HepG2 (cell line): Measurements from ENCODE around the gene PRKACA. TPM values are rescaled to one million over a fixed set of nuclear protein-coding genes. Genes with fewer than 3 reads are reported as not detected.

ENCODE experiments used
- AGO2 ChIP-seq: fragments of 200-400 bp; formaldehyde crosslinking; optimal IDR thresholded peaks from 2 replicates; pipeline ENCODE3; 2017; ENCODE audit warnings: mild to moderate bottlenecking, low read depth, low read length, moderate library complexity
- HDAC1 ChIP-seq: sonication (generic); formaldehyde crosslinking; IDR thresholded peaks from 2 replicates; pipeline ENCODE4 v1.5.1; 2020; ENCODE audit warnings: mild to moderate bottlenecking, missing genetic modification reagents
- HMGXB4 ChIP-seq, 2 experiments: sonication (generic) in 1 of 2; formaldehyde crosslinking in 1 of 2; IDR thresholded peaks; 2 replicates each; pipeline versions ENCODE4 v1.4.0 to v1.6.1; 2018 to 2020; ENCODE audit warnings: missing genetic modification reagents in 2 of 2, borderline replicate concordance in 1 of 2, low read depth in 1 of 2, mild to moderate bottlenecking in 1 of 2, missing biosample characterization in 1 of 2
- NFKB2 ChIP-seq: sonication (generic); formaldehyde crosslinking; IDR thresholded peaks from 2 replicates; pipeline ENCODE4 v1.4.0; 2020; ENCODE audit warnings: missing genetic modification reagents, borderline replicate concordance
- RBM39 ChIP-seq: fragments of 200-400 bp; formaldehyde crosslinking; IDR thresholded peaks from one replicate; pipeline ENCODE4 v1.6.1; 2018; ENCODE audit warnings: antibody characterized with exemption, mild to moderate bottlenecking, low read depth, low read length; ENCODE audit not compliant: poor library complexity, severe bottlenecking
- RXRA ChIP-seq: sonication (generic); formaldehyde crosslinking; IDR thresholded peaks from 2 replicates; pipeline ENCODE4 v1.5.1; 2020; ENCODE audit warnings: missing genetic modification reagents
- SIN3A ChIP-seq: IDR thresholded peaks from 2 replicates; pipeline ENCODE4 v1.6.1; 2011; ENCODE audit warnings: low read depth, mild to moderate bottlenecking, control low read depth, low read length, borderline replicate concordance
- YEATS4 ChIP-seq: sonication (generic); formaldehyde crosslinking; IDR thresholded peaks from 2 replicates; pipeline ENCODE4 v1.4.0; 2020; ENCODE audit warnings: missing genetic modification reagents, borderline replicate concordance
- ZBTB14 ChIP-seq: sonication (generic); formaldehyde crosslinking; IDR thresholded peaks from 2 replicates; pipeline ENCODE4 v1.4.0; 2020; ENCODE audit warnings: missing genetic modification reagents
- ZFY ChIP-seq: sonication (generic); formaldehyde crosslinking; IDR thresholded peaks from 2 replicates; pipeline ENCODE4 v1.4.0; 2020; ENCODE audit warnings: missing genetic modification reagents
- ZNF274 ChIP-seq: sonication (generic); formaldehyde crosslinking; IDR thresholded peaks from 2 replicates; pipeline ENCODE4 v1.5.1; 2020; ENCODE audit warnings: mild to moderate bottlenecking, missing genetic modification reagents
- polyA plus RNA-seq, 8 experiments: library from polyadenylated mRNA; depleted of rRNA in 3 of 8; stranded (reverse) in 7 of 8; unstranded in 1 of 8; fragments of >200 nt; fragmentation: Illumina TruSeq in 4 of 8; extraction: Trizol in 4 of 8; gene quantifications; 2 replicates each; pipeline versions ENCODE4 v1.2.1 to v1.2.3, GENCODE V29; 2011 to 2016; ENCODE audit warnings: low read depth in 4 of 8, missing spikeins in 1 of 8, mixed read lengths in 1 of 8; ENCODE audit not compliant: insufficient read depth in 1 of 8
- total RNA-seq, 5 experiments: library from RNA; depleted of rRNA; stranded (reverse); fragments of >200 nt; fragmentation: Illumina TruSeq; extraction: Trizol; gene quantifications; 2 replicates each; pipeline ENCODE4 v1.2.3, GENCODE V29; 2016; ENCODE audit warnings: low read depth in 1 of 5
- TF ChIP-seq, protein P1 (sequence below): sonication (generic); formaldehyde crosslinking; IDR thresholded peaks from 2 replicates; pipeline ENCODE4 v1.9.0; 2022; ENCODE audit warnings: missing genetic modification reagents, mild to moderate bottlenecking, borderline replicate concordance
- TF ChIP-seq, protein P2 (sequence below): sonication (generic); formaldehyde crosslinking; IDR thresholded peaks from 2 replicates; pipeline ENCODE4 v1.5.1; 2020; ENCODE audit warnings: mild to moderate bottlenecking, missing genetic modification reagents, moderate library complexity

Gene PRKACA
- total and polyA plus RNA-seq, 2 of the 13 experiments (the other 11 are each of a cell fraction or from before 2014, with no cell fraction given): 11.0 to 18.2 TPM

GRCh38 chr19:14085309-14085995 lies 32.1 kb downstream of the PRKACA start, which contains the start of gene C19orf67 (continued):
- TF ChIP-seq, protein P1, sequence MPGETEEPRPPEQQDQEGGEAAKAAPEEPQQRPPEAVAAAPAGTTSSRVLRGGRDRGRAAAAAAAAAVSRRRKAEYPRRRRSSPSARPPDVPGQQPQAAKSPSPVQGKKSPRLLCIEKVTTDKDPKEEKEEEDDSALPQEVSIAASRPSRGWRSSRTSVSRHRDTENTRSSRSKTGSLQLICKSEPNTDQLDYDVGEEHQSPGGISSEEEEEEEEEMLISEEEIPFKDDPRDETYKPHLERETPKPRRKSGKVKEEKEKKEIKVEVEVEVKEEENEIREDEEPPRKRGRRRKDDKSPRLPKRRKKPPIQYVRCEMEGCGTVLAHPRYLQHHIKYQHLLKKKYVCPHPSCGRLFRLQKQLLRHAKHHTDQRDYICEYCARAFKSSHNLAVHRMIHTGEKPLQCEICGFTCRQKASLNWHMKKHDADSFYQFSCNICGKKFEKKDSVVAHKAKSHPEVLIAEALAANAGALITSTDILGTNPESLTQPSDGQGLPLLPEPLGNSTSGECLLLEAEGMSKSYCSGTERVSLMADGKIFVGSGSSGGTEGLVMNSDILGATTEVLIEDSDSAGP (CRISPR knock-in tag): peak; percentile 21; the same call in 1 of the 2 replicates
- no peak for TF ChIP-seq SIN3A
- peak; percentile 29; the same call in 1 of the 2 replicates for TF ChIP-seq RXRA (CRISPR knock-in tag)
- TF ChIP-seq NFKB2 (CRISPR knock-in tag): peak; percentile 48; the same call in 1 of the 2 replicates
- peak; percentile 92 for TF ChIP-seq AGO2
- TF ChIP-seq HDAC1 (CRISPR knock-in tag): peak; percentile 27; the same call in 1 of the 2 replicates
- peak; percentile 66 for TF ChIP-seq ZBTB14 (CRISPR knock-in tag)
- no peak for TF ChIP-seq ZNF274 (CRISPR knock-in tag)
- TF ChIP-seq, protein P2, sequence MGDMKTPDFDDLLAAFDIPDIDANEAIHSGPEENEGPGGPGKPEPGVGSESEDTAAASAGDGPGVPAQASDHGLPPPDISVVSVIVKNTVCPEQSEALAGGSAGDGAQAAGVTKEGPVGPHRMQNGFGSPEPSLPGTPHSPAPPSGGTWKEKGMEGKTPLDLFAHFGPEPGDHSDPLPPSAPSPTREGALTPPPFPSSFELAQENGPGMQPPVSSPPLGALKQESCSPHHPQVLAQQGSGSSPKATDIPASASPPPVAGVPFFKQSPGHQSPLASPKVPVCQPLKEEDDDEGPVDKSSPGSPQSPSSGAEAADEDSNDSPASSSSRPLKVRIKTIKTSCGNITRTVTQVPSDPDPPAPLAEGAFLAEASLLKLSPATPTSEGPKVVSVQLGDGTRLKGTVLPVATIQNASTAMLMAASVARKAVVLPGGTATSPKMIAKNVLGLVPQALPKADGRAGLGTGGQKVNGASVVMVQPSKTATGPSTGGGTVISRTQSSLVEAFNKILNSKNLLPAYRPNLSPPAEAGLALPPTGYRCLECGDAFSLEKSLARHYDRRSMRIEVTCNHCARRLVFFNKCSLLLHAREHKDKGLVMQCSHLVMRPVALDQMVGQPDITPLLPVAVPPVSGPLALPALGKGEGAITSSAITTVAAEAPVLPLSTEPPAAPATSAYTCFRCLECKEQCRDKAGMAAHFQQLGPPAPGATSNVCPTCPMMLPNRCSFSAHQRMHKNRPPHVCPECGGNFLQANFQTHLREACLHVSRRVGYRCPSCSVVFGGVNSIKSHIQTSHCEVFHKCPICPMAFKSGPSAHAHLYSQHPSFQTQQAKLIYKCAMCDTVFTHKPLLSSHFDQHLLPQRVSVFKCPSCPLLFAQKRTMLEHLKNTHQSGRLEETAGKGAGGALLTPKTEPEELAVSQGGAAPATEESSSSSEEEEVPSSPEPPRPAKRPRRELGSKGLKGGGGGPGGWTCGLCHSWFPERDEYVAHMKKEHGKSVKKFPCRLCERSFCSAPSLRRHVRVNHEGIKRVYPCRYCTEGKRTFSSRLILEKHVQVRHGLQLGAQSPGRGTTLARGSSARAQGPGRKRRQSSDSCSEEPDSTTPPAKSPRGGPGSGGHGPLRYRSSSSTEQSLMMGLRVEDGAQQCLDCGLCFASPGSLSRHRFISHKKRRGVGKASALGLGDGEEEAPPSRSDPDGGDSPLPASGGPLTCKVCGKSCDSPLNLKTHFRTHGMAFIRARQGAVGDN (CRISPR knock-in tag): peak; percentile 81
- TF ChIP-seq HMGXB4 (CRISPR knock-in tag; IDR thresholded peaks at IDR 0.05; ENCODE audit: borderline replicate concordance in 1 of 2, low read depth in 1 of 2): no peak
- peak; percentile 48; the same call in 1 of the 2 replicates for TF ChIP-seq YEATS4 (CRISPR knock-in tag)
- TF ChIP-seq ZFY: 0 out of 2 replicates have a peak, but pooled peaks have one; percentile 48
- peak; percentile 41 for TF ChIP-seq RBM39
